Omental fat pad (tissue), 4 donors: ENCODE data around the gene MRAS. TPM values are rescaled to one million over a fixed set of nuclear protein-coding genes. Genes with fewer than 3 reads are reported as not detected.
"Not testable (repeated sequence)": the region's sequence is repeated elsewhere in the genome, so short reads cannot be mapped to it uniquely, and the experiment has no call there.

ENCODE experiments used
- ATAC-seq: fragments of 150-250 bp; one replicate; pipeline ENCODE4 v1.9.1; 2016; ENCODE audit warnings: mild to moderate bottlenecking, moderate library complexity; ENCODE audit not compliant: low FRiP score
- DNase-seq: peaks from one replicate; pipeline ENCODE4 v3.0.0-alpha.2; 2019; ENCODE audit warnings: low spot score
- CTCF ChIP-seq, 3 donors: fragments of 450-650 bp; IDR thresholded peaks; one replicate each; pipeline ENCODE4 v1.5.1; 2016 to 2017; ENCODE audit warnings: antibody characterized with exemption in 3 of 3, mild to moderate bottlenecking in 3 of 3, moderate library complexity in 2 of 3
- total RNA-seq, 4 donors: library from RNA; depleted of rRNA; stranded (reverse); fragments of >200 nt; gene quantifications; one replicate each; pipeline ENCODE4 v1.1.0, GENCODE V29; 2016

MRAS gene
- total RNA-seq, 4 donors from 2014 or later: 63.1 to 210 (median 106) TPM

GRCh38 chr3:138426211-138426610 lies 77.8 kb downstream of the MRAS start:
- ATAC-seq: no peak
- DNase-seq: no peak
- TF ChIP-seq CTCF (IDR thresholded peaks at IDR 0.05): no peak

DNA sequence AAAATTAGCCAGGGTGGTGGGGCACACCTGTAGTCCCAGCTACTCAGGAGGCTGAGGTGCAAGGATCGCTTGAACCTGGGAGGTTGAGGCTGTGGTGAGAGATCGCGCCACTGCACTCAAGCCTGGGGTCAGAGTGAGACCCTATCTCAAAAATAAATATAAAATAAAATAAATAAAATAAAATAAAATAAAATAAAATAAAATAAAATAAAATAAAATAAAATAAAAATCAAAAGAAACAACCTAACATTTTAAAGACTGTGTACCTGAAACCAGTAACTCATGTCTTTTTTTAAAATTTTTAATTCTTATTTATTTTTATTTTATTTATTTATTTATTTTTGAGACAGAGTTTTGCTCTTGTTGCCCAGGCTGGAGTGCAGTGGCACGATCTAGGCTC lies 78.4 kb downstream of the MRAS start:
- ATAC-seq: not testable (repeated sequence)

DNA sequence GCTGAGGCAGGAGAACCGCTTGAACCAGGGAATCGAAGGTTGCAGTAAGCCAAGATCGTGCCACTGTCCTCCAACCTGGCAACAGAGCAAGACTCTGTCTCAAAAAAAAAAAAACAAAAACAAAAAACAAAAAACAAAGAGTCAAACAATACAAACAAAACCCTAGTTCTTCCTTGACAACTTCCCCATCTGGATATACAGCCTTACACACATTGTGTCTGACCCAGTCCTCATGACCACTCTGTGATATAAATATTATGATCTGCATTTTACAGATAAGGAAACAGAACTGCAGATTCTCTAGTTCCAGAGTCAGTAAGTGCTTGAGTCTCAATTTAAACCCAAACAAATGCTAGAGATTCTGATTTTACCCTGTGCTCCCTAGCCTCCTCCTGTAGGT lies 81.3 kb downstream of the MRAS start:
- ATAC-seq (no peak), DNase-seq (no peak)
- TF ChIP-seq CTCF (IDR thresholded peaks at IDR 0.05): no peak

More for the DNA sequence above, 78.4 kb downstream of the MRAS start:
- DNase-seq: not testable (repeated sequence)

DNA sequence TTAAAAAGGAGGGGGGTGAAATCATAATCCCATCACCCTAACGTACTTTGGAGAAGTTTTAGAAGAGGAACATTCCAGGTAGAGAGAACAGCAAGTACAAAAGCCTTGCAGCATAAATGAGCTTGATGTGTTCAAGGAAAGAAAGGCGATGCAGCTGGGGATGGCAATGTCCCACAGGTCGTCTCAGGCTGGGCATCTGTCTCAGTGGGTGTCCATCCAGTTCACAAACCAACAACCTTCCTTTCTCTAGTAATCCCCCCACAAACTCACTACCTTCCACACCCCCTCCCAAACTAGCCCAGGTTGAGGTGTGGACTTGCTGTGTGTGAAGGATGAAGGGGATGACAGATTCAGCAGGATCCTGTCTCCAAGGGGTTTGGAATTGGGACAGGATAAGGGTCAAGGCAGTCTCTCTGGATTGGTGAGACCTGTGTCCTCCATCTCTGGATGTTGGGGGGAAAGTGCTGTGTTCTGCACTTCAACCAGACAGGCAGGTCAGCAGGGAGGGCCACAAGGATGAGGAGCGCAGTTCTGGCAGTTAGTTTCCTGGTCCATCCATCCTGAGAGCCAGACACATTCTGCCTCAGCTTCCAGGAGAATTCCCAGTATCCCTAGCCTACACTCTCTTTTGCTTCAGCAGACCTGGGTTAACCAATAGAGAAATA lies 84.3 kb downstream of the MRAS start:
- ATAC-seq (no peak), DNase-seq (no peak)
- no peak for TF ChIP-seq CTCF (IDR thresholded peaks at IDR 0.05)

- ATAC-seq: no peak
- no peak for TF ChIP-seq CTCF (IDR thresholded peaks at IDR 0.05)
- no peak for DNase-seq
These were observed 85.5 kb downstream of the MRAS start for GRCh38 chr3:138433892-138434275.

- DNase-seq (no peak), ATAC-seq (peak; percentile 79)
- no peak for TF ChIP-seq CTCF (IDR thresholded peaks at IDR 0.05)
These were observed 86.0 kb downstream of the MRAS start, which contains the start of gene ESYT3 for GRCh38 chr3:138434276-138434874. Gene ESYT3 (plus strand): TSS chr3:138434616. CDS start chr3:138434799, 183 bp downstream.

DNA sequence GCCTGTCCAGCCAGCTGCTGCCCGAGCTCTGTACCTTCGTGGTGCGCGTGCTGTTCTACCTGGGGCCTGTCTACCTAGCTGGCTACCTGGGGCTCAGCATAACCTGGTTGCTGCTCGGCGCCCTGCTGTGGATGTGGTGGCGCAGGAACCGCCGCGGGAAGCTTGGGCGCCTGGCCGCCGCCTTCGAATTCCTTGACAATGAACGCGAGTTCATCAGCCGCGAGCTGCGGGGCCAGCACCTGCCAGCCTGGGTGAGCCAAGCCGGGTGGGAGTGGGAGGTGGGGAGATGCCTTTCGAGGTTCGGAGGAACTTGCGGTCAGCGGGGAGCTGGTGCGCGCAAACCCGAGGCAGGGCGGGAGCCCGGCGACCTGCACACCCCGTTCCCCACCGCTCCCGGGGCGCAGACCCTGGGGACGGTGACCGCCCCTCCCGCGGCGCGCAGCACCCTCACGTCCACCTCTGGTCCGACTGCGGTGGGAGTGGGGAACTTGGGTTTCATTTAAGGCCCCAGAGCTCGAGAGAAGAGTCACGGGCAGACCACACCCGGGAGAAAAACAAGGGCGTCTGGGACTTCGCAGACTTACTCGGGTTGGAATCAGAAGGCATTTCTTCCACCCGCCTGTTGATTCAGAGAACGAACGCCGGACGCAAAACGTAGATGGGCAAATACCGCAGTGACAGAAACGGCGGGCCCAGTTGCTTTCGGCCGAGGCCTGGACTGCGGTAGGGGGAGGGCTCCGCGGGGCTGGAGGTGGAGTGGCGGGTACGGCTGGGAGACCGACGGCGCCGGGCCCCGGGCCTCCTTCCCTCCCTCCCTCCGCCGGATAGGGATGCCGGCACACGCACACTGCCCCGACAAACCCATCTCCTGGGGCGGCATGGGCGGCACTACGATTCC lies 86.7 kb downstream of the MRAS start:
- ATAC-seq: peak; percentile 35
- TF ChIP-seq CTCF (IDR thresholded peaks at IDR 0.05): no peak
- DNase-seq: no peak
